Mononuclear cell (primary cell): ENCODE results near the gene EFNA1. TPM values are rescaled to one million over a fixed set of nuclear protein-coding genes. Genes with fewer than 3 reads are reported as not detected.

Experiments used
- H3K27me3 ChIP-seq: 2 replicates; pipeline ENCODE4 v1.6.0; 2011; ENCODE audit warnings: low read length, control low read depth; ENCODE audit not compliant: insufficient read depth
- H3K4me1 ChIP-seq: 2 replicates; pipeline ENCODE4 v1.5.1; 2011; ENCODE audit warnings: mild to moderate bottlenecking, low read length, control low read depth; ENCODE audit not compliant: insufficient read depth
- H3K4me3 ChIP-seq: 2 replicates; pipeline ENCODE4 v1.5.1; 2011; ENCODE audit warnings: mild to moderate bottlenecking, low read length, moderate library complexity
- H3K9me3 ChIP-seq: 2 replicates; pipeline ENCODE4 v1.5.1; 2011; ENCODE audit warnings: low read depth, mild to moderate bottlenecking, control low read depth, low read length
- total RNA-seq: library from RNA; depleted of rRNA; stranded (reverse); fragments of >200 nt; gene quantifications from one replicate; pipeline ENCODE4 v1.2.3, GENCODE V29; 2012

The EFNA1 gene
- total RNA-seq, 1 donor, result 0.84 TPM

GRCh38 chr1:155127967-155128754 is 485 bp downstream of the EFNA1 start:
- peaks cover 47% of the 10 kb centered on the region for H3K27me3 ChIP-seq
- no peaks in the 10 kb centered on the region for H3K9me3 ChIP-seq
- peaks cover 30% of the 10 kb centered on the region for H3K4me1 ChIP-seq
- H3K4me3 ChIP-seq, result peak overlapping the region; percentile 21

GRCh38 chr1:155128755-155129473 is 1.2 kb downstream of the EFNA1 start:
- Histone ChIP-seq H3K4me1 (peaks cover 30% of the 10 kb centered on the region), H3K9me3 (no peaks in the 10 kb centered on the region), H3K4me3 (no peak overlapping the region), H3K27me3 (peaks cover 47% of the 10 kb centered on the region)

GRCh38 chr1:155130272-155131006 is 2.8 kb downstream of the EFNA1 start:
- Histone ChIP-seq H3K27me3 (peaks cover 44% of the 10 kb centered on the region), H3K9me3 (no peaks in the 10 kb centered on the region), H3K4me1 (peaks cover 38% of the 10 kb centered on the region), H3K4me3 (no peak overlapping the region)

- Histone ChIP-seq H3K4me1 (peaks cover 36% of the 10 kb centered on the region), H3K27me3 (peaks cover 35% of the 10 kb centered on the region), H3K9me3 (no peaks in the 10 kb centered on the region), H3K4me3 (no peak overlapping the region)
Measured at GRCh38 chr1:155131285-155131684, 3.6 kb downstream of the EFNA1 start.

DNA sequence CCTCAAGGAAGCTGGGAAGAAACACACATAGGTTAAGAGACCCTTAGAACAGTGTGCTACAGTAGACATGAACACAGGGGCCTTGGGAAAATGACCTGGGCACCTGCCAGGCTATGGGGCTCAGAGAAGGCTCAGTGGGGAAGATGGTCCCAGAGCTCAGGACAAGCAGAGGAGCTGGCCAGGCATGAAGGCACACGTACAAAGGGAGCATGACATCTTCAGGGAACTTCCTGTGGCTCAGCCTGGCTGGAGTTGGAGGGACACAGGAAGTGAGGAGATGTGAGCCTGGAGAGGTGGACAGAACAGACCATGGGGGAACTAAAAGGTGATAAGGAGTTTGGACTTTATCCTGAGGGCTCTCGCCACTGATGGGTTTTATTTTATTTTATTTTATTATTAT is 4.2 kb downstream of the EFNA1 start:
- Histone ChIP-seq H3K9me3 (no peaks in the 10 kb centered on the region), H3K4me3 (no peak overlapping the region), H3K27me3 (peaks cover 29% of the 10 kb centered on the region), H3K4me1 (peaks cover 34% of the 10 kb centered on the region)

DNA sequence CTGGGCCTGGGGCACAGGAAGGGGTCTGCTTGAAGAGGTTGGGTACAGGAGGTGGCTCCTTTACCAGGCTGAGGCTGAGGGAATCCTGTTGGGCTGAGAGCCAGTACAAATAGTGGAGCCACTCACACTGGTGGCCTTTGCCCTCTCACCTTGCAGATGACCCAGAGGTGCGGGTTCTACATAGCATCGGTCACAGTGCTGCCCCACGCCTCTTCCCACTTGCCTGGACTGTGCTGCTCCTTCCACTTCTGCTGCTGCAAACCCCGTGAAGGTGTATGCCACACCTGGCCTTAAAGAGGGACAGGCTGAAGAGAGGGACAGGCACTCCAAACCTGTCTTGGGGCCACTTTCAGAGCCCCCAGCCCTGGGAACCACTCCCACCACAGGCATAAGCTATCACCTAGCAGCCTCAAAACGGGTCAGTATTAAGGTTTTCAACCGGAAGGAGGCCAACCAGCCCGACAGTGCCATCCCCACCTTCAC is 6.2 kb downstream of the EFNA1 start:
- Histone ChIP-seq H3K4me1 (peaks cover 26% of the 10 kb centered on the region), H3K27me3 (peaks cover 12% of the 10 kb centered on the region), H3K4me3 (no peak overlapping the region), H3K9me3 (no peaks in the 10 kb centered on the region)

- H3K4me3 ChIP-seq, result no peak overlapping the region
- H3K27me3 ChIP-seq, result peaks cover 8% of the 10 kb centered on the region
- H3K9me3 ChIP-seq, result no peaks in the 10 kb centered on the region
- peaks cover 26% of the 10 kb centered on the region for H3K4me1 ChIP-seq
Measured at GRCh38 chr1:155134322-155134721, 6.6 kb downstream of the EFNA1 start.

- Histone ChIP-seq H3K4me1 (peaks cover 32% of the 10 kb centered on the region), H3K9me3 (no peaks in the 10 kb centered on the region), H3K27me3 (peaks cover 2% of the 10 kb centered on the region), H3K4me3 (peak overlapping the region; percentile 78)
Measured at GRCh38 chr1:155134880-155135414, 7.3 kb downstream of the EFNA1 start.

- H3K4me1 ChIP-seq, result peaks cover 35% of the 10 kb centered on the region
- no peaks in the 10 kb centered on the region for H3K27me3 ChIP-seq
- H3K4me3 ChIP-seq, result peak within 1 kb of the TSS; percentile 78
- H3K9me3 ChIP-seq, result no peaks in the 10 kb centered on the region
Measured at GRCh38 chr1:155135415-155136028, 7.8 kb downstream of the EFNA1 start, which contains the start of gene SLC50A1. Gene SLC50A1, plus strand, starts transcription at chr1:155135852. Its CDS starts 60 bp downstream, at chr1:155135912.

DNA sequence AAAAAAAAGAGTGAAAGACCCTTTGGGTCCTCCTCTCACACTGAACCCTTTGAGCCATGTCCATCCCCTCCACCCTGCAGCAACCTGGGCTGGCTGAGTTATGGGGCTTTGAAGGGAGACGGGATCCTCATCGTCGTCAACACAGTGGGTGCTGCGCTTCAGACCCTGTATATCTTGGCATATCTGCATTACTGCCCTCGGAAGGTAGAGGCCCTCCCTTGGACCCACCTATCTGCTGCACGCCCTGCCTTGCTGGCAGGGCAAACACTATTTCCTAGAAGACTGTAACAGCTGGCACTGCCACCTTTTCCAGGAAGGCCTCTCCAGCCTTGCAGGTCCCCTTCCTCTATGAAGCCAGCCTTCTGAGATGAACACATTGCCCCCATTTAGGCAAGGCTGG is 9.1 kb downstream of the EFNA1 start:
- no peaks in the 10 kb centered on the region for H3K9me3 ChIP-seq
- peak overlapping the region; percentile 78 for H3K4me3 ChIP-seq
- H3K4me1 ChIP-seq, result peaks cover 37% of the 10 kb centered on the region
- no peaks in the 10 kb centered on the region for H3K27me3 ChIP-seq

- no peak overlapping the region for H3K4me3 ChIP-seq
- H3K9me3 ChIP-seq, result no peaks in the 10 kb centered on the region
- peaks cover 37% of the 10 kb centered on the region for H3K4me1 ChIP-seq
- H3K27me3 ChIP-seq, result no peaks in the 10 kb centered on the region
Measured at GRCh38 chr1:155137154-155137949, 9.7 kb downstream of the EFNA1 start.

DNA sequence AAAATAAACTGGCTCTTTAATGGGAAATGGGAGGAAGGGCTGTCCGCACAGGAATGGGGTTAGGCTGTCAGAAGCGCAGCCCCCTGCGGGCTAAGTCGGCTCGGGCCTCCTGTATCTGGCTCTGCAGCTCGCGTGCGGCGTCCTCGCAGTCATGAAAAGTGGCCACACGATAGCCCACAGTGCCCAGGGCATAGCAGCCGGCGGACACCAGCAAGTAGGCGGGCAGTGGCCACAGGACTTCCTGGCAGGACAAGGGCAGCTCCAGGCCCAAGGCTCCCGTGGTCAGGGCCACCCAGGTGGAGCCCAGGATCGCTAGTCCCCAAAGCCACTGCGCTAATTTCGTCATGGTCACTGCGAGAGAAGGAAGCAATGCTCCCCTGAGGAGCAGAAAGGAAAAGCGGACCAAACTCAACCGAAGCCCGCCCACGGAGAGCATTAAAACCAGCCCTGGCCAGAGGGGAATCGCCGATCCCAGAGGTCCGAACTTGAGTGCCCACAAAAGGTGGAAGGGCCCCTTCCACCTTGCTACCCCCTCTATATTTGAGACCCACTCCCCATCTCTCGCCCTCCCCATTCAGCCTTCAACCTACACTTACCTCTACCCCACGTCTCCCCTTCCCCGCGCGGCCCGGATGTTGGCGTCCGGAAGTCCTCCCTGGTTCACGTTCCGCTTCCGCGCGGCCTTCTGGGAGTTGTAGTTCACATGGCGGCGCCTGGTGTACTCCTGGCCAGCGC is 12.4 kb downstream of the EFNA1 start, which contains the start of gene DPM3:
Gene DPM3, minus strand, starts transcription at position 637 of the 735 bp plus-strand sequence. Its CDS starts 291 bp downstream, at position 346.
- Histone ChIP-seq H3K27me3 (no peaks in the 10 kb centered on the region), H3K4me3 (peak within 1 kb of the TSS; percentile 87), H3K4me1 (peaks cover 33% of the 10 kb centered on the region), H3K9me3 (no peaks in the 10 kb centered on the region)

DNA sequence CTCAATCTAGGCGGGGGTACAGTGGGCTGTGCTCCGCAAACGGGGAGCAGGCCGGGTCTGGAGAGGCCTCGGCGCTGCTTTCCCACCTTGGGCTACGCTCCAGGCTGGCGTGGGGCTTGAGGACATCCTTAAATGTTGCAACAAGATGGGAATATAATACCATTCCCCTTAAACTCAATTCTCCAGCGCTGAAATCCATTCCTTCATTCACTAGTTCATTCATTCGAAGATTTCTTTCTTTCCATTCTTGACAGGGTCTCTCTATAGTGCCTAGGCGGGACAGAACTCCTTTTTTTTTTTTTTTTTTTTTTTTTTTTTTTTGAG is 12.9 kb downstream of the EFNA1 start:
- Histone ChIP-seq H3K9me3 (no peaks in the 10 kb centered on the region), H3K4me3 (peak overlapping the region; percentile 87), H3K27me3 (no peaks in the 10 kb centered on the region), H3K4me1 (peaks cover 28% of the 10 kb centered on the region)
